Hepatocyte (in vitro differentiated cells): ENCODE measurements around the gene DUS2. TPM values are rescaled to one million over a fixed set of nuclear protein-coding genes. Genes with fewer than 3 reads are reported as not detected.

Experiments used
- DNase-seq: peaks from one replicate; pipeline ENCODE4 v3.0.0-alpha.2; 2016; ENCODE audit warnings: low spot score
- H2AFZ ChIP-seq: fragments of 200-600 bp; sonication (generic); 2 replicates; pipeline ENCODE4 v1.6.0; 2016; ENCODE audit warnings: antibody characterized with exemption, mild to moderate bottlenecking
- H3K27ac ChIP-seq: fragments of 200-600 bp; sonication (generic); 2 replicates; pipeline ENCODE4 v1.5.1; 2016; ENCODE audit warnings: mild to moderate bottlenecking
- H3K27me3 ChIP-seq: fragments of 200-600 bp; sonication (generic); 2 replicates; pipeline ENCODE4 v1.6.1; 2016
- H3K36me3 ChIP-seq: fragments of 200-600 bp; sonication (generic); replicated peaks from 2 replicates; pipeline ENCODE4 v1.5.1; 2016; ENCODE audit warnings: low read depth; ENCODE audit not compliant: insufficient read depth
- H3K4me1 ChIP-seq: fragments of 200-600 bp; sonication (generic); 2 replicates; pipeline ENCODE4 v1.5.1; 2016; ENCODE audit warnings: mild to moderate bottlenecking, moderate library complexity; ENCODE audit not compliant: insufficient read depth
- H3K4me2 ChIP-seq: fragments of 200-600 bp; sonication (generic); 2 replicates; pipeline ENCODE4 v1.6.0; 2016
- H3K4me3 ChIP-seq: fragments of 200-600 bp; sonication (generic); 2 replicates; pipeline ENCODE4 v1.5.1; 2016; ENCODE audit warnings: mild to moderate bottlenecking
- H3K79me2 ChIP-seq: fragments of 200-600 bp; sonication (generic); 2 replicates; pipeline ENCODE4 v1.6.0; 2017; ENCODE audit warnings: mild to moderate bottlenecking
- H3K9me2 ChIP-seq: fragments of 200-600 bp; sonication (generic); replicated peaks from 2 replicates; pipeline ENCODE4 v1.6.0; 2017; ENCODE audit warnings: mild to moderate bottlenecking; ENCODE audit not compliant: insufficient read depth
- H3K9me3 ChIP-seq: fragments of 200-600 bp; sonication (generic); 2 replicates; pipeline ENCODE4 v1.5.1; 2016; ENCODE audit warnings: low read depth, mild to moderate bottlenecking
- H4K20me1 ChIP-seq: fragments of 200-600 bp; sonication (generic); 2 replicates; pipeline ENCODE4 v1.6.0; 2016; ENCODE audit warnings: mild to moderate bottlenecking; ENCODE audit not compliant: insufficient read depth, poor library complexity, severe bottlenecking
- EZH2 ChIP-seq: fragments of 200-600 bp; sonication (generic); IDR thresholded peaks from 2 replicates; pipeline ENCODE4 v1.6.1; 2016; ENCODE audit warnings: antibody characterized with exemption, mild to moderate bottlenecking, borderline replicate concordance
- EZH2phosphoT487 ChIP-seq: fragments of 200-600 bp; sonication (generic); IDR thresholded peaks from one replicate; pipeline ENCODE4 v1.6.1; 2018; ENCODE audit warnings: antibody characterized with exemption, mild to moderate bottlenecking, low read depth, moderate library complexity; ENCODE audit not compliant: unreplicated experiment, severe bottlenecking
- WGBS: methylation state at CpG from one replicate; pipeline ENCODE4 v1.1.6; 2016; ENCODE audit warnings: low lambda C conversion rate; ENCODE audit errors: missing lambda C conversion rate; 5-methylcytosine and 5-hydroxymethylcytosine counted together
- polyA plus RNA-seq: library from polyadenylated mRNA; unstranded; fragments of >200 nt; fragmentation: Nextera tagmentation; extraction: Ambion mirVana; gene quantifications from 2 replicates; pipeline ENCODE4 v1.2.1, GENCODE V29; 2016
- total RNA-seq: library from RNA; depleted of rRNA; stranded (reverse); fragments of >200 nt; gene quantifications from 2 replicates; pipeline ENCODE4 v1.2.3, GENCODE V29; 2014
- TF ChIP-seq, protein P1 (sequence below): fragments of 200-600 bp; sonication (generic); IDR thresholded peaks from 2 replicates; pipeline ENCODE4 v1.5.1; 2016; ENCODE audit warnings: antibody characterized with exemption, mild to moderate bottlenecking; ENCODE audit not compliant: poor library complexity

DUS2 gene
- total and polyA plus RNA-seq, 2 experiments from 2014 or later, result 11.8 to 18.0 TPM

DNA sequence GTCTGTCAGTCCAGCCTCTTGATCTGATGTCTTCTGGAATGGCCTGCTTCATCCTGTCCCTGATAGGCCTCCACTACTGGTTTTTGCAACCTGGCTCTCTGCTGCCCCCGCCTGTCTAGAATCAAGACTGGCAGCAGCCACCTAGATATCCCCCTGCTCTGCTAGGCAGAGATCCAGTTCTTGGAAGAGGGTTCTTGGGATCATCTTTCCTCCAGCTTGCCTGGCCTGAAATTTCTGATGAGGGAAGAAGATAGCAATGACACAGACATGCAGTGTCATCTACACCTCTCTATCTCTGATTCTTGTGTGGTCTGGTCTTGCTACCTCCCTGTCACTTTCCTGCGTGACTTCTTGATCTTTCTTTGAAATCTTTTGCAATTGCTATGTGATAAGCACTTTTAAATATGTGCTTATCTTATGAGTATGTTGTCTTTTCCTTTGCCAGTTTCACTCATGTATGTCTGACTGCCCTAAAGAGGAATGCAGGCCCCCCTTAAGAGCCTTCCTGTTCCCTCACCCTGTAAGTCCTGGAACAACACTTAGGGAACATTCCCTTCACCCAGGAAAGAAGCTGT lies 41.8 kb downstream of the DUS2 start:
- H3K4me3 ChIP-seq, result no peak overlapping the region
- peak overlapping the region; percentile 83 for H3K27ac ChIP-seq
- 31% methylated on average over 2 of the region's 2 CpGs for WGBS
- TF ChIP-seq, protein P1, sequence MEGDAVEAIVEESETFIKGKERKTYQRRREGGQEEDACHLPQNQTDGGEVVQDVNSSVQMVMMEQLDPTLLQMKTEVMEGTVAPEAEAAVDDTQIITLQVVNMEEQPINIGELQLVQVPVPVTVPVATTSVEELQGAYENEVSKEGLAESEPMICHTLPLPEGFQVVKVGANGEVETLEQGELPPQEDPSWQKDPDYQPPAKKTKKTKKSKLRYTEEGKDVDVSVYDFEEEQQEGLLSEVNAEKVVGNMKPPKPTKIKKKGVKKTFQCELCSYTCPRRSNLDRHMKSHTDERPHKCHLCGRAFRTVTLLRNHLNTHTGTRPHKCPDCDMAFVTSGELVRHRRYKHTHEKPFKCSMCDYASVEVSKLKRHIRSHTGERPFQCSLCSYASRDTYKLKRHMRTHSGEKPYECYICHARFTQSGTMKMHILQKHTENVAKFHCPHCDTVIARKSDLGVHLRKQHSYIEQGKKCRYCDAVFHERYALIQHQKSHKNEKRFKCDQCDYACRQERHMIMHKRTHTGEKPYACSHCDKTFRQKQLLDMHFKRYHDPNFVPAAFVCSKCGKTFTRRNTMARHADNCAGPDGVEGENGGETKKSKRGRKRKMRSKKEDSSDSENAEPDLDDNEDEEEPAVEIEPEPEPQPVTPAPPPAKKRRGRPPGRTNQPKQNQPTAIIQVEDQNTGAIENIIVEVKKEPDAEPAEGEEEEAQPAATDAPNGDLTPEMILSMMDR, result peak; percentile 64
- TF ChIP-seq EZH2phosphoT487, result no peak
- H3K36me3 ChIP-seq, result no peaks in the 10 kb centered on the region
- H3K4me2 ChIP-seq, result no peak overlapping the region
- H2AFZ ChIP-seq, result no peak overlapping the region
- peaks cover 4% of the 10 kb centered on the region for H3K4me1 ChIP-seq
- no peaks in the 10 kb centered on the region for H3K27me3 ChIP-seq
- H3K79me2 ChIP-seq, result no peaks in the 10 kb centered on the region
- H3K9me3 ChIP-seq, result no peaks in the 10 kb centered on the region
- H4K20me1 ChIP-seq, result no peaks in the 10 kb centered on the region
- H3K9me2 ChIP-seq, result no peaks in the 10 kb centered on the region
- peak; percentile 86 for DNase-seq

DNA sequence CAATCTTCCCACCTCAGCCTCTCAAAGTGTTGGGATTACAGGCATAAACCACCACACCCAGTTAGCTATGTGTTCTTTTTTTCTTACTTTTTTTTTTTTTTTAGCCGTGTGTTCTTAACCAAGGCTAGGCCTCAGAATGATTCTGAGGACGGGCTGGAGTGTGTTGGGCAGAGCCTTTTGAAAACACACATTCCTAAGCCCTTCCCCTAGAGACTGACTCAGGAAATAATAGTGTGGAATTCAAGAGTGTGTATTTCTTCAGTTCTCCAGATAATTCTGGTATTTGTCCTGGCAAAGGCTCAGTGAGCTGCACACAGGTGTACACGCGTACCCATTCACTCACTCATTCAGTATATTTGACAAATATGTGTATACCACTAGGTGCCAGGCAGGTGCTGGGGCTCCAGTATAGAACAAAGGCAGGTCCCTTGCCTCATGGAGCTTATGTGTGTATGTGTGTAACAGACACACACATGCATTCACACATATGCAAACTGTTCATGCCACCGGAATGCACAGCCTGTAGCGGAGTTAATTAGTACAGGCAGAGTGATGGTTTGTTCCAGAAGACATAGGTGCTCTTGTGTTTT lies 42.7 kb downstream of the DUS2 start:
- TF ChIP-seq EZH2, result no peak
- no peak for TF ChIP-seq EZH2phosphoT487
- TF ChIP-seq, protein P1, result no peak
- no peaks in the 10 kb centered on the region for H3K9me3 ChIP-seq
- H4K20me1 ChIP-seq, result no peaks in the 10 kb centered on the region
- no peaks in the 10 kb centered on the region for H3K36me3 ChIP-seq
- peaks cover 4% of the 10 kb centered on the region for H3K4me1 ChIP-seq
- H3K4me3 ChIP-seq, result no peak overlapping the region
- DNase-seq, result peak; percentile 49
- no peak overlapping the region for H2AFZ ChIP-seq
- no peak overlapping the region for H3K4me2 ChIP-seq
- 60% methylated on average over 6 of the region's 6 CpGs for WGBS
- H3K79me2 ChIP-seq, result no peaks in the 10 kb centered on the region
- H3K27ac ChIP-seq, result peak overlapping the region; percentile 83
- H3K27me3 ChIP-seq, result no peaks in the 10 kb centered on the region
- H3K9me2 ChIP-seq, result no peaks in the 10 kb centered on the region

DNA sequence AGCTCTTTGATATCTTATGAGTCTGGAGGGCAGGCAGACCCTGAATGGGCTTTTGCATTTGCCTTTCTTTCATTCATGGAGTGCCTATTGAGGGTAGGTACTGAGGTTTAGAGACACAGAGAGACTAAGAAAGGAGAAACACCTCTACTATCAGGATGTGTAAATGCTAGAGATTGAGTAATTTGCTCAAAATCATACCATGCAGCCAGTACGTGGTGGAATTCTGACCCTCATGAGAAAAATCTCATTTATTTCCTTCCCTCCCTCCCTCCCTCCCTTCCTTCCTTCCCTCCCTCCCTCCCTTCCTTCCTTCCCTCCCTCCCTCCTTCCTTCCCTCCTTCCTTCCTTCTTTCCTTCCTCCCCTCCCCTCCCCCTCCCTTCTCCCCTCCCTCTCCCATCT lies 43.7 kb downstream of the DUS2 start:
- Histone ChIP-seq H3K27ac (peak overlapping the region; percentile 50), H3K4me2 (no peak overlapping the region), H3K9me3 (no peaks in the 10 kb centered on the region), H3K4me3 (no peak overlapping the region), H3K9me2 (no peaks in the 10 kb centered on the region), H4K20me1 (no peaks in the 10 kb centered on the region), H3K36me3 (no peaks in the 10 kb centered on the region), H2AFZ (no peak overlapping the region), H3K79me2 (no peaks in the 10 kb centered on the region), H3K27me3 (no peaks in the 10 kb centered on the region), H3K4me1 (peaks cover 4% of the 10 kb centered on the region)
- WGBS, result 100% methylated on average over 1 of the region's 1 CpG
- DNase-seq, result no peak
- TF ChIP-seq, protein P1, result no peak
- TF ChIP-seq EZH2 (no peak), EZH2phosphoT487 (no peak)
